Right atrium auricular region (tissue), 2 donors: ENCODE results near the gene PCARE. TPM values are rescaled to one million over a fixed set of nuclear protein-coding genes. Genes with fewer than 3 reads are reported as not detected.

ENCODE experiments used
- DNase-seq: peaks from one replicate; pipeline ENCODE4 v3.0.0-alpha.2; 2019; ENCODE audit warnings: low spot score
- H3K27ac ChIP-seq, 2 donors: fragments of 200-600 bp; sonication (generic); 1 replicate in 1 of 2; 2 replicates in 1 of 2; pipeline ENCODE4 v1.5.1; 2016 to 2019
- H3K27me3 ChIP-seq, 2 donors: fragments of 200-600 bp; sonication (generic); one replicate each; pipeline versions ENCODE4 v1.5.1 to v1.6.0; 2017 to 2019
- H3K36me3 ChIP-seq: fragments of 200-600 bp; sonication (generic); one replicate; pipeline ENCODE4 v1.5.1; 2016
- H3K4me1 ChIP-seq, 2 donors: fragments of 200-600 bp; sonication (generic); one replicate each; pipeline versions ENCODE4 v1.5.1 to v1.6.0; 2017 to 2019
- H3K4me3 ChIP-seq, 2 donors: fragments of 200-600 bp; sonication (generic); 1 replicate in 1 of 2; 2 replicates in 1 of 2; pipeline ENCODE4 v1.5.1; 2017 to 2019; ENCODE audit warnings: mild to moderate bottlenecking in 1 of 2, moderate library complexity in 1 of 2
- H3K9me3 ChIP-seq, 2 donors: fragments of 200-600 bp; sonication (generic); one replicate each; pipeline ENCODE4 v1.5.1; 2019
- CTCF ChIP-seq, 2 donors: fragments of 200-600 bp; sonication (generic); IDR thresholded peaks; one replicate each; pipeline ENCODE4 v1.5.1; 2019; ENCODE audit warnings: antibody characterized with exemption in 2 of 2
- total RNA-seq, 2 donors: library from RNA; depleted of rRNA; stranded (reverse); fragments of >200 nt; gene quantifications; one replicate each; pipeline ENCODE4 v1.1.0, GENCODE V29; 2016

PCARE gene
- total RNA-seq, 2 donors from 2014 or later = 0.79 to 2.2 TPM

DNA sequence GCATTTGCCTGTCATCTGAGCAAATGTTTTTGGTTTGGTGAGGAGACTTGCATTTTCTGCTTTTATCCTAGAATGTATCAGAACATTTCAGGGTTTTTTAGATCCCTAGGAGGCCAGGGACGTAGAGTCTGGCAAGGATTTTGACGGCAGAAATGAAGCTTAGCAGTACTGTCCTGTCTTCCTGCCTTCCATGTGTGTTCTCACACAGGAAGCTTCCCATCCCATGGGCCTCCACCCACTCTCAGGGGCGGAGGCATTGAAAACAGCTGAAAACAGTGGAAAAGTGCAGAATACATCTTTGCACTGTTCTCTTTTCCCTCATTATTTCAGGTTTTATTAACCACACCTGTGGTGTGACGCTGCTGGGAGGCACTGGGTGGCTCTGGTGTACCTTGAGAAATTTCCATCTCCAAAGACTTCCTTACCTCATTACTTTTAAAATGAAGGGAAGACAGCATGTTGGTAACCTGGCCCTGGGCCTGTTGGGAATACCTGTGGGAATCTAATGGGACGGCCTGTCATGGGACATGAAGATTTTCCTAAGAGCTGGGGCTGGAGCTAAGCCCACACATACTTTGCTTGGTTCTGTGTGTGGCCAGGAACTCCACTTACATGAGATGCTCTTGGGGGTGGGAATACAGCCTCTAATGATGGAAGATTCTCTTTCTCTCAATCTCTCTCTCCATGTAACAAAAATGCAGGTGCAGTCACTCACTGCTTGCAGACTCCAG is 20.5 kb downstream of the PCARE start:
- Histone ChIP-seq H3K36me3 (no peaks in the 10 kb centered on the region), H3K27ac (no peak overlapping the region), H3K4me3 (no peak overlapping the region), H3K4me1 (no peaks in the 10 kb centered on the region), H3K27me3 (no peaks in the 10 kb centered on the region), H3K9me3 (no peaks in the 10 kb centered on the region)
- no peak for DNase-seq
- TF ChIP-seq CTCF (IDR thresholded peaks at IDR 0.05) = no peak

GRCh38 chr2:29053223-29053622 is 21.1 kb downstream of the PCARE start:
- H3K36me3 ChIP-seq = no peaks in the 10 kb centered on the region
- H3K4me3 ChIP-seq = no peak overlapping the region
- H3K4me1 ChIP-seq = no peaks in the 10 kb centered on the region
- no peak for TF ChIP-seq CTCF (IDR thresholded peaks at IDR 0.05)
- no peaks in the 10 kb centered on the region for H3K9me3 ChIP-seq
- no peak overlapping the region for H3K27ac ChIP-seq
- DNase-seq = no peak
- no peaks in the 10 kb centered on the region for H3K27me3 ChIP-seq

GRCh38 chr2:29052807-29053206 is 21.5 kb downstream of the PCARE start:
- no peaks in the 10 kb centered on the region for H3K9me3 ChIP-seq
- TF ChIP-seq CTCF (IDR thresholded peaks at IDR 0.05) = no peak
- H3K27ac ChIP-seq = no peak overlapping the region

DNA sequence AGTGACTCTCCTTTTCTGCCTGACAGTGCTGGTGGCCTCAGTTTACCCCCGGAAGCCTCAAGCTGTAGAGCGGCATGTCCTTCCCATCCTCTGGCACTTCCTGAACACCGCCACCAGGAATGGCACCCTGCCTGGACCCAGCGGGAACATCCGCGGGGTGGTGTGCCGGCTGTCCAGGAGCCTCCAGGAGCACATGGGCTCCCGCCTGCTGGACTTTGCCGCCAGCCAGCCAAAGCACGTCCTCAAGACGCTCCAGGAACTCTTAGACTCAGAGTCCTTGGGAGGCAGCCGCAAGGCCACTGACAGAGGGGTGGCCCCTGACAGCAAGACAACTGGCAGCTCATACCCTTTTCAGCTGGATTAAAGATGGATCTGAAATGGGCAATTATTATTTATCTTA is 22.6 kb downstream of the PCARE start:
- no peaks in the 10 kb centered on the region for H3K9me3 ChIP-seq
- no peak for TF ChIP-seq CTCF (IDR thresholded peaks at IDR 0.05)
- no peak overlapping the region for H3K4me3 ChIP-seq
- no peak for DNase-seq
- H3K27ac ChIP-seq = no peak overlapping the region
- H3K27me3 ChIP-seq = no peaks in the 10 kb centered on the region
- H3K4me1 ChIP-seq = no peaks in the 10 kb centered on the region
- no peaks in the 10 kb centered on the region for H3K36me3 ChIP-seq

More at GRCh38 chr2:29052807-29053206, 21.5 kb downstream of the PCARE start:
- no peak for DNase-seq
- no peaks in the 10 kb centered on the region for H3K36me3 ChIP-seq
- no peaks in the 10 kb centered on the region for H3K4me1 ChIP-seq
- no peak overlapping the region for H3K4me3 ChIP-seq
- H3K27me3 ChIP-seq = no peaks in the 10 kb centered on the region

GRCh38 chr2:29050591-29050990 is 23.7 kb downstream of the PCARE start:
- no peak for DNase-seq
- no peak for TF ChIP-seq CTCF (IDR thresholded peaks at IDR 0.05)
- no peaks in the 10 kb centered on the region for H3K9me3 ChIP-seq
- H3K4me1 ChIP-seq = no peaks in the 10 kb centered on the region
- H3K4me3 ChIP-seq = no peak overlapping the region
- H3K27ac ChIP-seq = no peak overlapping the region
- H3K36me3 ChIP-seq = no peaks in the 10 kb centered on the region
- H3K27me3 ChIP-seq = no peaks in the 10 kb centered on the region
